SH-SY5Y (cell line): Measurements from ENCODE around the gene PRPF19.

ENCODE experiments used
- GATA2 ChIP-seq: IDR thresholded peaks from 2 replicates; pipeline ENCODE4 v1.6.1; 2011; ENCODE audit warnings: mild to moderate bottlenecking, low read depth, low read length
- GATA3 ChIP-seq: IDR thresholded peaks from 2 replicates; pipeline ENCODE4 v1.6.1; 2011; ENCODE audit warnings: low read depth, mild to moderate bottlenecking, low read length, moderate library complexity

PRPF19 gene

GRCh38 chr11:60922906-60923305 is 16.5 kb upstream of the PRPF19 start:
- TF ChIP-seq GATA2 (no peak), GATA3 (no peak)

DNA sequence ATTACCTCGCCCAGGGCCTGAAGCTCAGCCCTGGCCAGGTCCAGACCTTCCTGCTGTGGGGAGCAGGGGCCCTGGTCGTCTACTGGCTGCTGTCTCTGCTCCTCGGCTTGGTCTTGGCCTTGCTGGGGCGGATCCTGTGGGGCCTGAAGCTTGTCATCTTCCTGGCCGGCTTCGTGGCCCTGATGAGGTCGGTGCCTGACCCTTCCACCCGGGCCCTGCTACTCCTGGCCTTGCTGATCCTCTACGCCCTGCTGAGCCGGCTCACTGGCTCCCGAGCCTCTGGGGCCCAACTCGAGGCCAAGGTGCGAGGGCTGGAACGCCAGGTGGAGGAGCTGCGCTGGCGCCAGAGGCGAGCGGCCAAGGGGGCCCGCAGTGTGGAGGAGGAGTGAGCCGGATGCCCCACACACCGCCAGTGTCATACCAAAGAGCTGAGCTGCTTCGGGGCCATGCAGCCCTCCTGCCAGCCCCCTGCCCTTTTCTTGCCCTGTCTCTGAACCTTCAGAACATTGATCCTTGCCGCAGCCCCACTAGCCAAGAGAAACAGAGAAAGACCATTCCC is 15.5 kb upstream of the PRPF19 start:
- TF ChIP-seq GATA2 (no peak), GATA3 (no peak)

- TF ChIP-seq GATA2, result no peak
- no peak for TF ChIP-seq GATA3
These were observed 14.9 kb upstream of the PRPF19 start for GRCh38 chr11:60921259-60921658.

DNA sequence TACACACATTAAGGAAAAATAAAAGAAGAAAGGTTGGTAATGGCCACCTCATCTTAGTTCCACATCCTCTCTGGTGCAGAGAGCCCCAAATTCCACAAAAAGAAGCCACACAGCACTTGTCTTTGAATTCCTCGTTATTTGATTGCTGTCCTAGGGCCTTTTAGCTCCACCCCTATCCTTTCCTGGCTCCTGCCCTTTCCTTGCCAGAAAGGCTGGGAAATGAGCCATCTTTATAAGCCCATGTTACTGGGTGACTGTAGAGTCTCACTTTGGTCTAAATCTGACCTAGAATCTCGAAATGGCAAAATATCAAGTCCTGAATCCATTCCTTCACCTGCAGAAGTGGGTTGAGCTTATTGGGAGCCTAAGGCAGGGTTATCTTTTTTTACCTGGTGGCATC is 13.6 kb upstream of the PRPF19 start:
- TF ChIP-seq GATA3, result no peak
- no peak for TF ChIP-seq GATA2

DNA sequence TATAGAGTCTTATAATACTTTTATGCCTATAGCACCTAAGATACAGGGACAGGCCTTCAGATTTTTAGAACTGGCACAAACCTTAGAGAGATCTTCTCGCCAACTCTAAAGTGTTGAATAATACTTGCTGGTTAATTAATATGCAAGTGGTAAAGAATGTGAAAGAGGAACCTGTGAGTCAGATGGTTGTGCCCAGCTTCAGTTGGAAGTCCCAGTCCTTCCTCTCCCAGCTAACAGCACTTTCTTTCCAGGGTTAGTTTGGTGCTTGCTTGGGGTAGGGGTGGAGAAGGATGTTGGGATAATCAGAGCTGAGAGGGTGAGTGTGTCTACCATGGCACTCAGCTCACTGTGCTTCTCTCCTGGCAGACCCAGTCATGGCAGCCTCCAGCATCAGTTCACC is 12.9 kb upstream of the PRPF19 start:
- no peak for TF ChIP-seq GATA3
- no peak for TF ChIP-seq GATA2

GRCh38 chr11:60918939-60919265 is 12.5 kb upstream of the PRPF19 start:
- TF ChIP-seq GATA2 (no peak), GATA3 (no peak)

DNA sequence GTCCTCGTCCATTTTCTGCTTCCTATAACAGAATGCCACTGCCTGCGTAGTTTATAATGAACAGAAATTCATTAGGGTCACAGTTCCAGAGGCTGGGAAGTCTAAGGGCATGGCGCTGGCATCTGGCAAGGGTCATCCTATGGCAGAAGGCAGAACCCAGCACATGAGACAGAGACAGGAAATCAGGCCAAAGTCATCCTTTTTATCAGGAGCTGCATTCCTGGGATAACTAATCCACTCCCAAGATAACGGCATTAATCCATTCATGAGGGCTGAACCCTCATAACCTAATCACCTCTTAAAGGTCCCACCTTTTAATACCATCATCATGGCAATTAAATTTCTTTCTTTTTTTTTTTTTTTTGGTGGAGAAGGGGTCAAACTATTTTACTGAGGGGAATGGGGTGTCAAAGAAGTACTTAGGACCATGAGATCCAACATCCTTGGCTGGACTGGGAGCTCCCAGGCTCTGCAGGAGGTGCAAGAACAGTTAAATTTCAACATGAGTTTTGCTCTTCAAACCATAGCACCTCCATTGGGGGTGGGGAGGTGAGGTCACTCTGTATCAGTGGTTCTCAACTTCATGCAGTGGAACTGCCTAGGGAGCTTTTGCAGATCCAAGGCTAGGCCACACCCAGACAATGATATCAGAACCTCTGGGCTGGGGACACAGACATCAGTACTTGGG is 12.0 kb upstream of the PRPF19 start:
- TF ChIP-seq GATA3 (no peak), GATA2 (no peak)

- TF ChIP-seq GATA2, result no peak
- TF ChIP-seq GATA3, result no peak
These were observed 10.9 kb upstream of the PRPF19 start for GRCh38 chr11:60917267-60917666.

DNA sequence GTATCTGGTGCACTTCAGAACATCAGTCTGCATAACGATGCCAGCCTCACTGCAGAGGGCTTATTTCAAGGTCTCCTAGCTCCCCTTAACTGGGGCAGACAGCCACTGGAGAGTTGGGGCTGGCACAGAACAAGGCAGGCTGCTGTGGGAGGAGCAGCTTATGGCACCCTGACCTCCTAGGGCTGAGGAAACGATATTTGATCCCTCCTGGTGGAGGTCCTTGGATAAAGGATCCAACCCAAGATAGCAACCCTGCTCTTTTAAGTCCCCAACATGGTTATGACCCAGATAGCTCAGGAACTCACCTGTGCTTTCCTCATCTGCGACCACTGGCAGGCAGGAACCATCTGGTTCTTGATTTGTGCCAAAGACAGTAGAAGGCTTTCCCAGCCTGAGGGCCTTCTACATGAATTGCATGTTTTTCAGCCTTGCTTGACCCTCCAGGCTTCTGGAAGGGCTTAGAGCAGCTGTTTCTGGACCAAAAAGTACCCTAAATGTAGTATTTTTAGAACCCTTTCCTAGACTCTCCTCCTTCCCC is 10.4 kb upstream of the PRPF19 start:
- TF ChIP-seq GATA3 (no peak), GATA2 (no peak)

GRCh38 chr11:60915248-60915914 is 9.0 kb upstream of the PRPF19 start:
- TF ChIP-seq GATA2 (no peak), GATA3 (no peak)

- no peak for TF ChIP-seq GATA2
- TF ChIP-seq GATA3, result no peak
These were observed 8.4 kb upstream of the PRPF19 start for GRCh38 chr11:60914633-60915247.

DNA sequence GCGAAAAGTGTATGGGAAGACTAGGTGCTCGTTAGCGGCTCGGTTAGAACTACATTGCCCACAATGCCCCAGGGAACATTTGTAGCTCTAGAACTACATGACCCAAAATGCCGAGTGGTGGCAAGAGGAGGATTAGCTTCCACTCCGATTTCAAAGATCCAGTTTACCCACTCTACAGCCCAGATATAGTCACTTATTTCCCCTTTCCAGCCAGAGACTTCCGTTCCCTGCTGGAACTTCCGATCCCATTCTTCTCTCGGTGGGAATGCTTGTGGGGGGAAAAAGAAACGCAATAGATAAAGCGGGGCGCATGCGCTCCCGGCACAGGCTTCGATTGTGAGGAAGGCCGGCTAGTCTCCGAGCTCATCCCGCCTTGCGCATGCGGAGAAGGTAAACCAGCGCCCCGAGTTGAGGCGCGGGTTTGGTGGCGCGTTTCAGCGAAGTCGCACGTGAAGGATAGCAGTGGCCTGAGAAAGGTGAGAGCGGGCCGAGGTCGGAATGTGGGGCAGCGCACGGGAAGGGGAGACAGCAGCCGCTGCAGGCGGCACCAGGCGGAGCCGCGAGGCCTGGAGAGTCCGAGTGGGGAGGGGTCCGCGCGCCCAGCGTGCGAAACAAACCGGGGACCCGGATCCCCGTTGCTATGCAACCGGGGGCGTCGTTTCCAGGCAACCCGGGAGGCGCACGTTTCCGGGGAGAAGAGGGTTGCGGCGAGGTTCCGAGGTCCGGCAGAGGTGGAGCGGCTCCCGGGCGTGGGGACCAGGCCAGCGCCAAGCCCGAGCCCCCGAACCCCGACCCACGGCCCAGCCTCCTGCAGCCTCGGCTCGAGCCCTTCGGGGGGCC is 7.6 kb upstream of the PRPF19 start, which contains the start of gene TMEM109:
TMEM109 (plus strand) TSS at position 366 of the 840 bp plus-strand sequence. CDS start 5,536 bp downstream, outside the sequence.
- TF ChIP-seq GATA3 (no peak), GATA2 (peak; percentile 55)

DNA sequence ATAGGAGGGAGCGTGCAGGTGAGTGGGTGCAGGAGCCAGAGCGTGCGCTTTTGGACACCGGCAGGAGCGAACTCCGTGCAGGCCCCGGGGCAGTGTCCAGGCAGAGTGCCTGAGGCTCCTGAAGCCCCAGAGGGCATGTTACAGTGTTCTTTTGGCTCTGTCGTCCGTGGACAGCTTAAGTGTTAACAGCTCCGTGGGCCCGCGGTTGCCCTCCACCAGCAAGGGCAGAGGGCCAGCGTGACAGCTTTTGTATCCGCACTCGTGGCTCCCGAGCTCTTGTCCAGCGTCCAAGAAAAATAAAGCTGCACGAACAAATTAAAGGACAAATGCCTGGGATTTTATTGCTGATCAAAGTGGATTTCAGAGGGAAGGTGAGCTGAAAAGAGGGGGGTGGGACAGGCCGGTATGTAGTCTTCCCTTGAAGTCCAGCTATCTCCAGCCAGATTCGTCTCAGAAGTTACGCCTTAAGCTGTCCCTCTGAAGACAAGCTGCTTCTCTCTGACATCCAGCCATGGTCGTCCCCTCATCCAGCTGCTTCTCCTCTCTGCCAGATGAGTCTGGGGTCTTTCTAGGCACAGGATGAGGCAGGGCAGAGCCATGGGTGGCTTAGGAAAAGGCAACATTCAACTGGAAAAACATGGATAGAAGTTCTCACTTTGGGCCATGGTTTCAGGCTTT is 6.6 kb upstream of the PRPF19 start:
- TF ChIP-seq GATA2 (no peak), GATA3 (no peak)
